Psoas muscle (tissue), 8 donors: ENCODE measurements around the gene CEMIP. TPM values are rescaled to one million over a fixed set of nuclear protein-coding genes. Genes with fewer than 3 reads are reported as not detected.

Experiments used
- ATAC-seq, 4 donors: fragments of 200-7000 bp; cut with Tn5 transposase; one replicate each; pipeline ENCODE4 v1.9.1; 2020; ENCODE audit warnings: moderate library complexity in 3 of 4, mild to moderate bottlenecking in 2 of 4
- DNase-seq, 2 donors: peaks; one replicate each; pipeline ENCODE4 v3.0.0-alpha.2; 2020
- H3K27ac ChIP-seq: fragments of 200-600 bp; one replicate; pipeline ENCODE4 v1.8.0; 2022
- H3K27me3 ChIP-seq, 3 donors: fragments of 200-600 bp in 1 of 3; one replicate each; pipeline versions ENCODE4 v1.6.1 to v1.8.0; 2013 to 2022; ENCODE audit warnings: low read length in 2 of 3, mild to moderate bottlenecking in 2 of 3, moderate library complexity in 1 of 3; ENCODE audit not compliant: insufficient read depth in 3 of 3
- H3K36me3 ChIP-seq, 2 donors: fragments of 200-600 bp in 1 of 2; one replicate each; pipeline versions ENCODE4 v1.6.1 to v1.8.0; 2013 to 2022; ENCODE audit warnings: low read depth in 1 of 2, mild to moderate bottlenecking in 1 of 2, moderate library complexity in 1 of 2; ENCODE audit not compliant: insufficient read depth in 1 of 2
- H3K4me1 ChIP-seq: fragments of 200-600 bp; one replicate; pipeline ENCODE4 v1.8.0; 2022
- H3K4me3 ChIP-seq: fragments of 200-600 bp; one replicate; pipeline ENCODE4 v1.8.0; 2022; ENCODE audit warnings: mild to moderate bottlenecking
- H3K9me3 ChIP-seq: fragments of 200-600 bp; one replicate; pipeline ENCODE4 v1.8.0; 2022
- CTCF ChIP-seq: fragments of 200-600 bp; IDR thresholded peaks from one replicate; pipeline ENCODE4 v1.8.0; 2022; ENCODE audit warnings: antibody characterized with exemption
- WGBS, 3 donors: extraction: QIAGEN DNeasy Blood & Tissue Kit; methylation state at CpG; one replicate each; pipeline versions ENCODE4 v1.1.6 to v1.1.7; 2013; 5-methylcytosine and 5-hydroxymethylcytosine counted together
- intact Hi-C, 2 donors: fragments of 100-400 bp; cut with DNase I; formaldehyde crosslinking; loops; one replicate each; pipeline versions ENCODE4 v1.11.0 to v1.14.2; 2022
- polyA plus RNA-seq, 3 donors: library from polyadenylated mRNA; stranded (reverse); fragments of 200-250 nt; gene quantifications; one replicate each; pipeline ENCODE4 v1.2.3, GENCODE V29; 2013
- total RNA-seq, 4 donors: library from RNA; stranded (reverse); fragmentation: NEBNext Ultra II Directional in 2 of 4; extraction: Animal tissue kit (Norgen Biotek cat#: 25700) in 2 of 4; gene quantifications; one replicate each; pipeline versions ENCODE4 v1.2.1 to v1.2.4, GENCODE V29; 2021 to 2023
- donor health status: healthy with polysubstance abuse.
- donor health status: DM: no; HTN: no; CAD: no; lungs with moderate emphysema.
- donor health status: Bipolar disorder and iron deficiency.
- donor health status: healthy.
- donor health status: DM: yes; HTN: yes; CAD: no.
- donor health status: DM: no; HTN: no; CAD: no.
- donor health status: DM: no; HTN: no; CAD: no.
- donor health status: DM: yes; HTN: yes; CAD: no.

CEMIP gene
- total and polyA plus RNA-seq, 7 donors = under 0.01 to 0.96 (median 0.04) TPM

DNA sequence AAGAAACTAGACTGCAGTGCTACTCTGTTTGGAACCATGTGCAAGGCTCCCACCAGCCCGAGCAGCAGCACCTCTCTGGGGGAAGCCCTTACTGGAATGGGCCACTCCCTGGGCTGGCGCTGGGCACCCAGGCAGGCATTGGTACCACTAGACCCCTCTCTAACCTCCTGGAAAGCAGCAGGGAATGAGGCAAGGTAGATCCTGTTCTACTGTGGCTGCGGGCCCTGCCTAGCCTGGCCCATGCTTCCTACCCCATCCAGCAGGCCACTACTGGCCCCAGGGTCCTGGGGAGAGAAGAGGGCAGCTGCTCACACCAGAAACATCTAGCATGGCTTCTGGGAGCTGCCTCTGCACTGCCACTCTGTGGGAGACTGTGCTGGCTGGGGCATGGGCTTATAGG is 165.6 kb downstream of the CEMIP start:
- no peaks in the 10 kb centered on the region for H3K4me1 ChIP-seq
- no peaks in the 10 kb centered on the region for H3K9me3 ChIP-seq
- H3K27me3 ChIP-seq = no peaks in the 10 kb centered on the region
- H3K36me3 ChIP-seq = peaks cover 3 to 31% of the 10 kb centered on the region in 2 donors
- TF ChIP-seq CTCF = no peak
- H3K4me3 ChIP-seq = no peak overlapping the region
- H3K27ac ChIP-seq = no peak overlapping the region
- DNase-seq (no peak), ATAC-seq (no peak)
- WGBS, 3 donors = 95 to 98% (median 97%) methylated on average over 3 of the region's 3 CpGs
- intact Hi-C loops = loop anchor here in 1 of 2 donors (10.0 kb wide), 1 partner anchor 160 kb away; no protein-coding TSS in a partner anchor

DNA sequence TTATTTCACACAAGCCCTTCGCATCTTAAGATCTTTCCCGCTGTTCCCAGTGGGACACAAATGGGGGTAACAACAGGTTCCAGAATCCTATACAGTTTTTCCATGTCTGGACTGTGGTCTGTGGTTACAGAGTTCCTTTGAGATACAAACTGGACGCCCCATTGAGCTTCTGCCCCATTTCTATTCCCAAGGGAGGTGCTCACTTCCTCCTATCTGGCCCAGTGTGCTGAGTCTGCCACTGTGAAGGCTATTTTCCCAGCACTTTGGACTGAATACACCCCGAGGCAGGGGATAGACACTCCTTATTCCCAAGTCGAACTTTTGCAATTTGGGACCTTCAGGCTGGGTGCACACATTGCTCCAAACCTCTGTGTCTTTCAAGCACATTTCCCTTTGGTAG is 166.4 kb downstream of the CEMIP start:
- WGBS, 3 donors = 89 to 90% (median 90%) methylated on average over 5 of the region's 5 CpGs
- Histone ChIP-seq H3K36me3 (peaks cover 3 to 38% of the 10 kb centered on the region in 2 donors), H3K4me1 (no peaks in the 10 kb centered on the region), H3K4me3 (no peak overlapping the region), H3K27ac (no peak overlapping the region), H3K27me3 (no peaks in the 10 kb centered on the region), H3K9me3 (no peaks in the 10 kb centered on the region)
- ATAC-seq = no peak
- TF ChIP-seq CTCF = no peak
- intact Hi-C loops = loop anchor here in 1 of 2 donors (10.0 kb wide), 1 partner anchor 161 kb away; no protein-coding TSS in a partner anchor
- no peak for DNase-seq

DNA sequence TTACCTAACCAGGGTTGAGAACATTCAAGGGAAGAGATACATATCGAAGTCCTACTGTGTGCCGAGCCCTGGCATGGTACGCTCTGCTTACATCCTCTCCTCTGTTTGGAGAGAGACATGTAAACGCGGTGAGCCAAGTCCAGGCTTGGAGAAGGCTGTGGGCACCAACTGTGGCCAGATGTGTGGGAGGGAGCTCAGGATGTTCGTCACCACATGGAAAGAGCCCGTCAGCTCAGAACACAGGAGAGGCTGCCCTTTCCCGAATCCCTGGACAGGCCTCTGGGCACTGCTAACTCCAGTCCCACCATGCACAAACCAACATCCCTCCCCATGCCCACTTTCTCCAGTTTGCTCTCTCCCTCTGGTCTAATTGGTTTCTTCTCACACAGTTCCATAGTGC is 167.4 kb downstream of the CEMIP start:
- no peak for ATAC-seq
- whole genome bisulfite sequencing, 3 donors = 88 to 95% (median 91%) methylated on average over 8 of the region's 8 CpGs
- no peak for DNase-seq
- H3K27ac ChIP-seq = no peak overlapping the region
- peaks cover 3 to 48% of the 10 kb centered on the region in 2 donors for H3K36me3 ChIP-seq
- H3K9me3 ChIP-seq = no peaks in the 10 kb centered on the region
- no peaks in the 10 kb centered on the region for H3K27me3 ChIP-seq
- no peak overlapping the region for H3K4me3 ChIP-seq
- no peak for TF ChIP-seq CTCF
- intact Hi-C loops = loop anchor here in 1 of 2 donors (10.0 kb wide), 1 partner anchor 162 kb away; no protein-coding TSS in a partner anchor
- no peaks in the 10 kb centered on the region for H3K4me1 ChIP-seq

GRCh38 chr15:80948651-80949292 is 169.6 kb downstream of the CEMIP start:
- intact Hi-C loops = loop anchor here in 1 of 2 donors (10.0 kb wide), 1 partner anchor 164 kb away; no protein-coding TSS in a partner anchor
- Histone ChIP-seq H3K9me3 (no peaks in the 10 kb centered on the region), H3K27ac (no peak overlapping the region), H3K4me3 (no peak overlapping the region), H3K4me1 (no peaks in the 10 kb centered on the region), H3K27me3 (no peaks in the 10 kb centered on the region), H3K36me3 (peaks cover 3 to 52% of the 10 kb centered on the region in 2 donors)
- WGBS, 3 donors = 79 to 83% (median 83%) methylated on average over 13 of the region's 13 CpGs
- TF ChIP-seq CTCF = no peak
- no peak for ATAC-seq
- DNase-seq = no peak
